NCI-H146 treated with DMSO at 0.1 percent for 48 hours (cell line): Measurements from ENCODE around the gene SIRT1.
"Not testable (repeated sequence)": the region's sequence is repeated elsewhere in the genome, so short reads cannot be mapped to it uniquely, and the experiment has no call there.

Source experiments
- DNase-seq: peaks from one replicate; lab custom pipeline; 2025; ENCODE audit not compliant: unreplicated experiment; lab: John Stamatoyannopoulos, UW

SIRT1 gene

GRCh38 chr10:67884313-67884841 is at the start of gene SIRT1:
SIRT1 (plus strand) TSS chr10:67884656; CDS start chr10:67884722, 66 bp downstream.
- peak; percentile 87 for DNase-seq

GRCh38 chr10:67835541-67836394 is 48.7 kb upstream of the SIRT1 start:
- not testable (repeated sequence) for DNase-seq

GRCh38 chr10:67836488-67836887 is 48.0 kb upstream of the SIRT1 start:
- DNase-seq, result no peak

GRCh38 chr10:67836972-67837371 is 47.5 kb upstream of the SIRT1 start:
- no peak for DNase-seq

GRCh38 chr10:67837541-67838314 is 46.7 kb upstream of the SIRT1 start, which contains the start of gene DNAJC12:
DNAJC12 (minus strand) TSS chr10:67838188; CDS start chr10:67838011, 177 bp downstream.
- DNase-seq, result peak; percentile 85

GRCh38 chr10:67839511-67839910 is 44.9 kb upstream of the SIRT1 start:
- DNase-seq, result not testable (repeated sequence)

GRCh38 chr10:67839951-67840350 is 44.5 kb upstream of the SIRT1 start:
- DNase-seq, result no peak

GRCh38 chr10:67841737-67842136 is 42.7 kb upstream of the SIRT1 start:
- no peak for DNase-seq

- no peak for DNase-seq
These were observed 41.2 kb upstream of the SIRT1 start for GRCh38 chr10:67843284-67843683.

GRCh38 chr10:67849331-67850011 is 35.0 kb upstream of the SIRT1 start:
- DNase-seq, result peak; percentile 77

GRCh38 chr10:67851186-67851585 is 33.3 kb upstream of the SIRT1 start:
- no peak for DNase-seq

- no peak for DNase-seq
These were observed 31.7 kb upstream of the SIRT1 start for GRCh38 chr10:67852761-67853160.

GRCh38 chr10:67853512-67853911 is 30.9 kb upstream of the SIRT1 start:
- no peak for DNase-seq

GRCh38 chr10:67858971-67859370 is 25.5 kb upstream of the SIRT1 start:
- no peak for DNase-seq

- DNase-seq, result no peak
These were observed 22.6 kb upstream of the SIRT1 start for GRCh38 chr10:67861750-67862432.

- no peak for DNase-seq
These were observed 21.4 kb upstream of the SIRT1 start for GRCh38 chr10:67863094-67863493.

- no peak for DNase-seq
These were observed 19.7 kb upstream of the SIRT1 start for GRCh38 chr10:67864607-67865371.

GRCh38 chr10:67868132-67868531 is 16.3 kb upstream of the SIRT1 start:
- no peak for DNase-seq

GRCh38 chr10:67869996-67870395 is 14.5 kb upstream of the SIRT1 start:
- no peak for DNase-seq
